ENCODE results near the gene MSH5. TPM values are rescaled to one million over a fixed set of nuclear protein-coding genes. Genes with fewer than 3 reads are reported as not detected.

Gene MSH5
- total and polyA plus RNA-seq, 9 of the 15 experiments (the other 6 are each of a cell fraction or from before 2014, with no cell fraction given), result 12.5 to 104 (median 46.6) TPM

DNA sequence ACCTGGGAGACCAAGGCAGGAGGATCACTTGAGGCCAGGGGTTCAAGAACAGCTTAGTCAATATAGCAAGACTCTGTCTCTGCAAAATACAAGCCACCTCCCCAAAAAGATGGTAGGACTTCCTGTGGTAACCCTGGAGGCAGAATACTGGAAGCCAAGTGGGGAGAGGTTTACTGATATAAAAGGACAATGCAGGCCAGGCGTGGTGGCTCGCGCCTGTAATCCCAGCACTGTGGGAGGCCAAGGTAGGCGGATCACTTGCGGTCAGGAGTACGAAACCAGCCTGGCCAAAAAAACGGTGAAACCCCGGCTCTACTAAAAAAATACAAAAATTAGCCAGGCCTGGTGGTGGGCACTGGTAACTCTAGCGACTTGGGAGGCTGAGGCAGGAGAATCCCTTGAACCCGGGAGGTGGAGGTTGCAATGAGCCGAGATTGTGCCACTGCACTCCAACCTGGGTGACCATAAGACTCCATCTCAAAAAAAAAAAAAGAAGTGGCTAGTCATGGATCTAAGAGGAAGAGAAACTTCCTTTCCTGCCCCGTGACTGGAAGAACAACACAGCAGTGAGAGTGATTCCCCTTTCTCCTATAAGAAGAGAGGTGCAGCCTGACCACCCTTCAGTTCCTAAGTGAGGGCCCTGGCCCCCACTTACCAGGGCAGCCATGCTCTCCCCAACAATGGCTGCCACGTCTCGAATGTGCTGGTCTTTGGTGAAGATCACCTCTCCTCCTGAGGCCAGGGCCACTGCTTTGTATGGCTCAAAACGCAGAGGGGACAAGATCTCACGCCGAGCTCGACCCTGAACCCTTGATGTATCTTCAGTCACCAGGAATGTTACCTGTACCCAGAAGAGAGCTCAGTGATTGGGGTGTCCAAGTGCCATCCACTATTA lies 28.8 kb downstream of the MSH5 start (continued):
- TF ChIP-seq ZNF318 (IDR thresholded peaks at IDR 0.05; ENCODE audit: borderline replicate concordance in 1 of 2, low read depth in 1 of 2) (no peak), ATF4 (CRISPR knock-in tag; IDR thresholded peaks at IDR 0.05) (0 out of 2 replicates have a peak, but pooled peaks have one; percentile 16), ZZZ3 (IDR thresholded peaks at IDR 0.05) (no peak), HMG20A (CRISPR knock-in tag; conservative IDR thresholded peaks at IDR 0.05) (no peak), ZFP36 (IDR thresholded peaks at IDR 0.05; ENCODE audit: low read depth, low read length, partially characterized antibody) (no peak), MYC (IDR thresholded peaks at IDR 0.05; ENCODE audit: low read depth, low read length) (no peak), MYC (CRISPR knock-in tag; IDR thresholded peaks at IDR 0.05; ENCODE audit: borderline replicate concordance, low read depth) (0 out of 2 replicates have a peak, but pooled peaks have one; percentile 33), ZNF12 (CRISPR knock-in tag; IDR thresholded peaks at IDR 0.05) (0 out of 2 replicates have a peak, but pooled peaks have one; percentile 20)
- TF ChIP-seq, protein P1, sequence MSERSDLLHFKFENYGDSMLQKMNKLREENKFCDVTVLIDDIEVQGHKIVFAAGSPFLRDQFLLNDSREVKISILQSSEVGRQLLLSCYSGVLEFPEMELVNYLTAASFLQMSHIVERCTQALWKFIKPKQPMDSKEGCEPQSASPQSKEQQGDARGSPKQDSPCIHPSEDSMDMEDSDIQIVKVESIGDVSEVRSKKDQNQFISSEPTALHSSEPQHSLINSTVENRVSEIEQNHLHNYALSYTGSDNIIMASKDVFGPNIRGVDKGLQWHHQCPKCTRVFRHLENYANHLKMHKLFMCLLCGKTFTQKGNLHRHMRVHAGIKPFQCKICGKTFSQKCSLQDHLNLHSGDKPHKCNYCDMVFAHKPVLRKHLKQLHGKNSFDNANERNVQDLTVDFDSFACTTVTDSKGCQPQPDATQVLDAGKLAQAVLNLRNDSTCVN (CRISPR knock-in tag; IDR thresholded peaks at IDR 0.05), result no peak
- TF ChIP-seq, protein P2, sequence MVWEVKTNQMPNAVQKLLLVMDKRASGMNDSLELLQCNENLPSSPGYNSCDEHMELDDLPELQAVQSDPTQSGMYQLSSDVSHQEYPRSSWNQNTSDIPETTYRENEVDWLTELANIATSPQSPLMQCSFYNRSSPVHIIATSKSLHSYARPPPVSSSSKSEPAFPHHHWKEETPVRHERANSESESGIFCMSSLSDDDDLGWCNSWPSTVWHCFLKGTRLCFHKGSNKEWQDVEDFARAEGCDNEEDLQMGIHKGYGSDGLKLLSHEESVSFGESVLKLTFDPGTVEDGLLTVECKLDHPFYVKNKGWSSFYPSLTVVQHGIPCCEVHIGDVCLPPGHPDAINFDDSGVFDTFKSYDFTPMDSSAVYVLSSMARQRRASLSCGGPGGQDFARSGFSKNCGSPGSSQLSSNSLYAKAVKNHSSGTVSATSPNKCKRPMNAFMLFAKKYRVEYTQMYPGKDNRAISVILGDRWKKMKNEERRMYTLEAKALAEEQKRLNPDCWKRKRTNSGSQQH (CRISPR knock-in tag; IDR thresholded peaks at IDR 0.05), result no peak
